Colon (tissue), 2 donors: ENCODE measurements around the gene SSC5D.
"Not testable (repeated sequence)": the region's sequence is repeated elsewhere in the genome, so short reads cannot be mapped to it uniquely, and the experiment has no call there.

Experiments
- FAIRE-seq: peaks from 2 replicates; lab custom pipeline; 2012; peaks lifted over from hg19 to GRCh38; lab: Jason Lieb, UNC
- donor health status: control.
- donor health status: control.

The SSC5D gene

DNA sequence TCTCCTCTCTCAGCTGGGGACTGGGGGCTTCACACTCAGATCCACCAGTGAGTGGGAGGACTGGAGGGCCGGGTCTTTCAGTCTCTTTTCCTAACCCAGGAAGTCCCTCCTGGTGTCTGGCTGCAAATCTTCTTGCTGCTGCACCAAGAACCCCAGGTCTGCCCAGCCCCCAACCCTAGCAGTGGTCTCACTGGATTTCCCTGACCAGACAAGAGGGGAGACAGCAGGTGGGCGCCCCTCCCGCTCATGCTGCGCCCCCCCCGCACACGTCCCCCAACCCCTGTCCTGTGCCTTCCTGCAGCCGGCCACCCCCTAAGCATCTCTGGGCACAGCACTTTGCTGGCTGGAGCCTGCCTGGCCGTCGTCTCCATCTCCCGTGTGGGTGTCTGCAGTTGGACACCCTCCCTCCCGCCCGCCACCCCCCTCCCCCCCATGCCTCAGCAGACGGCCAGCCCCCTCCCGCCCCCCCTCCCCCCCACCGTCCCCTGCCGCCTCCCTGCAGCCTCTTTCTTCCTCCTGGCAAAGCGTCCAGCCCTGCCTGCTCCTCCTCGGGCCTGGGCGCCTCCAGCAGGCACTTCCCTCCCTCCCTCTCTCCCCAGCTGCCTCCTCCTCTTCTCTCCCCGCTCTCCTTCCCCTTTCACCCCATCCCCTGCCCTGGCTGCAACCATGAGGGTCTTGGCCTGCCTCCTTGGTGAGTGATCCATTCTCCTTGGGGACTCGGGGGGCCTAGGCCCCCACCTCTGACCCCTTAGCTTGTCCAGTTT is at the start of gene SSC5D:
SSC5D (plus strand) TSS at position 513 of the 764 bp plus-strand sequence; CDS start at position 667, 154 bp downstream.
- no peak for FAIRE-seq

DNA sequence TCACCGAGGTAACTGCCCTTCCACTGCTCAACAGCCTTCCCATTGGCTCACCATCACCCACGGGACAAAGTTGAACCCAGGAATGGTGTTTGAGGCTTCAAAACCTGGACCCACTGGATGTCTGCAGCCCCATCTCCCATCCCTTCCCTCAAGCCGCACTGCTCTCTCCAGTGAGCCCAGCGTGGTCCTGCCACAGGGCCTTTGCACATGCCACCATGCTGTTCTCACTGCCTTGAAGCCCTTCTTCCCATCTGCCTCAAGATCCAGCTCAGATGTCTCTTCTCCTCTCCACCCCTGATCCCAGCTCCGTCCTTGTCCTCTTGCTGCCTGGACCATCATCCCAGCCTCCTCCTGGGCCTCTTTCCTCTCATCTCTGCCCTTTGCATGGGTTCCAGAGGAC is 49.2 kb upstream of the SSC5D start:
- FAIRE-seq: no peak

DNA sequence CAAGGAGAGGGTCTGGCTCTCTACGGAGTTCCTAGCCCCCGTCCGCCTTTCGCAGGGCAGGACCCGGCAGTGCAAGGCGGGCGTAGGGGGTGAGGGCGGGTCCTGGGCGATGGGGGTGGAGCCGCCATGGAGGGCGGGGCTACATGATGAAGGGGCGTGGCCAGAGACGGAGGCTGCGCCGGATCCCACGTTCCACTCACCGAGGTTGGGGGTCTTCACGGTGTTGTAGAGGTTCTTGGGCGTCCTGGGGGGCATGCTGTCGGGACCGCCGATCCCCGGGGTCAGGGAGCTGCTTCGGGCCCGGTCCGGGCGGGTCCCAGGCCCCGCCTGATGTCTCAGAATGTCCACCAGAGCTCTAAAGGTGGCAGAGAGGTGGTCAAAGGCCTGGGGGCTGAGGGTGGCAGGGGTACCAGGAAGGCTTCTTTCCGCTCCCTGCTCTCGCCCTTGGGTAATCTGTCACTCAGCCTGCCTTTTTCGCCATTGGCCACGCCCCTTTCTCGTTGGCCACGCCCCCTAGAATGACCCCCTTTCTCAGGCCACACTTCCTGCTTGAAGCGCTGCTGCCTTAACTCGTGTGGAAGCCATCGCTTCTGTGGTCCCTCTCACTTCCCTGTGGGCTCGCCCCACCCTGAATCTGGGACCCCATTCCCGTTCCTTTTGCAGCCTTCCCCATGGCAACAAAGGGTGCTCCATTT is 47.7 kb upstream of the SSC5D start:
- FAIRE-seq: no peak

DNA sequence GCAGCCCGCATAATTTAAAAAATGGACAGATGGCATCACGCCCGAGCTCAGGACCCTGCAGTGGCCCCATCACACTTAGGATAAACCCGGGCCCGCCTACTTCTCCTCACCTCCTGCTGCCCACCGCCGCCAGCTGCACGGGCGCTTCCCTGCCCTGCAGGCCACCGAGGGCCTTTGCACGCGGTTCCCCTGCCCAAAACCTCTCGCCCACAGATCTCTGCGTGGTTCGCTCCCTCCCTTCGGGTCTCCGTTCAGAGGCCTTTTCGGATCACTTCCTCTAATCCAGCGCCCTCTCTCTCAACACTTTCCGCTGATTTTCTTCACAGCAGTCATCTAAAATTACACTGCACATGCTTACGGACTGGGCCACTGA is 46.9 kb upstream of the SSC5D start:
- no peak for FAIRE-seq

DNA sequence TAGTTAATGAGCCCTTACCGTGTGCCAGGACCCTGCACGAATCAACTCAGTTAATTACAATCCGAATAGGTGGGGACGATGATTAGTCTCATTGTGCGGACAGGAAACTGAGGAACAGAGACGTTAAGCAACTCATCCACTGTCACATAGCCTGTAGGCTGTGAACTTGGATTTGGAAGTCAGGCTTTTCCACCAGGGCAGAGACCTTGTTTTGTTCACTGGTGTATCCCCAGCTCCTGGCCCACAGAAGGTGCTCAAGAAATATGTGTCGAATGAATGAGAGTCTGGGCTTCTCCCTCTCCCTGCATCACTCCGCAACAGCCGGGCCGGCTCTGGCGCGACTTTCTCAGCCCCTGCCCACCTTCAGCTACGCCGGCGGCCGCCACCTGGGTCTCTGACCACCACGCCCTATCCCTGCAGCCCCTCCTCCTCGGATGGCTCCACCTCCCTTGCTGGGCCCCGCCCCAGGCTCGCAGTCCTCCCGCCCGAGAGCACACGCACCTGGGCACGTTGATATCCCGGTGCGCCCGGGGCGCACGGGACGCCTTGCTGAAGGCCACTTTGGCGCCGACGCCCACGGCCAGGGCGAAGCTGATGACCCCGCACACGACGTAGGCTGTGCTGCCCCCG is 46.4 kb upstream of the SSC5D start:
- FAIRE-seq: no peak

DNA sequence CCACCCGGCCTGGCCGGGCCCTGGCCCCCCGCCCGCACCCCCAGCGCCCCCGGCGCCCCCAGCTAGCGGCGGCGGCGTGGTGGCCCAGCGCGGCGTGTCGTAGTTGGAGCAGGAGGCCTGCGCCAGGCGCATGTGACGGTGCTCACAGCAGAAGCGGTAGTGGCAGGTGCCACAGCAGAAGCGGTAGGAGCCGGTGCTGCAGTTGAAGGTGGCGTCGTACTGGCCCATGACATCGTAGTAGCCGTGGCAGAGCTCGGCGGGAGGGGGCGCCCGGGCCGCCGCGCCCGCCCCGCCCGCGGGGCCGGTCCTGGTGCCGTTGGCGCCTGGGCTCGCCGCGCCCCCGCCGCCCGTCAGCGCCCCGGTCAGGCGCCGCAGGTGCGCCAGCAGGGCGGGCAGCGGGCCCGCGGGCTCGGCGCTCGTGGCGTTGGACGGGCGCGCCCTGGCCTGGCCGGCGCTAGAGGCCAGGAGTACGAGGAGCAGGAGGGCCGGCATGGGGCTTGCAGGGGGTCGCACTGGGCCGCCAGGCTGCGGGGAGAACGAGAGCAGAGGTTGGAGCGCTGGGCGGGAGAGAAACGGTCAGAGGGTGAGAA is 45.8 kb upstream of the SSC5D start:
- no peak for FAIRE-seq

DNA sequence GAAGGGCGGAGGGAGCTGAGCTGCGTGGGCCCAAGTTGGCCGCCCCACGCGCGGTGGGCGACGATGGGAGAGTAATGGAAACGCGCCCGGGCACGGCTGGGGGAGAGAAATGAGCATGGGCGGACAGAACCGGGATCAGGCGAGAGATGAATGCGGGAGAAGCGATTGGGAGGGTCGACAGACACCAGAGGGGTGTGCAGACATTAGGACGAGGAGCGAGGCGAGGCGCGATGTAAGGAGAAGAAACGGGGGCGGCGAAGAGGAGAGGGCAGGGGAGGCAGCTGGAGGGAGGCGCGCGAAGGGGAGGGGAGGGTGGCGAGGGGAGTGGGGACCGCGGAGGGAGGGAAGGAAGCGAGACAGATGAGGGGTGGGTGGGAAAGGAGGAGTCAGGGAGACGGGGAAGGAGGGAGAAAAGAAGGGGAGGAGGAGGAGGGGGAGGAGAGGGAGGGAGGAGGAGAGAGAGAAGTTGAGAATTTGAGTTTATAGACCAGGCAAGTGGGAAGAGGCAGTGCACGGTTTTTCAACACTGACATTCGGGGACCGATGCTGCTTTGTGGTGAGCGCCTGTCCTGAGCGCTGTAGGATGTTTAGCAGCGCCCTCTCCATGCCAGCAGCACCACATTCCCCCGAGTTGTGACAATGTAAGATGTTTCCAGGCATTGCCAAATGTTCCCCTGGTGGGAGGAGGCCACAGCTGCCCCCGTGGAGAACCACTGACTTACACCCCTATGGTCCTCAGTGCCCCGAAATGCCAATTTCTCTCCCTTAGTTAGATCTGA is 45.0 kb upstream of the SSC5D start, which contains the start of gene SHISA7:
SHISA7 (minus strand) TSS at position 256 of the 779 bp plus-strand sequence. CDS start 437 bp downstream, outside the sequence.
- no peak for FAIRE-seq

DNA sequence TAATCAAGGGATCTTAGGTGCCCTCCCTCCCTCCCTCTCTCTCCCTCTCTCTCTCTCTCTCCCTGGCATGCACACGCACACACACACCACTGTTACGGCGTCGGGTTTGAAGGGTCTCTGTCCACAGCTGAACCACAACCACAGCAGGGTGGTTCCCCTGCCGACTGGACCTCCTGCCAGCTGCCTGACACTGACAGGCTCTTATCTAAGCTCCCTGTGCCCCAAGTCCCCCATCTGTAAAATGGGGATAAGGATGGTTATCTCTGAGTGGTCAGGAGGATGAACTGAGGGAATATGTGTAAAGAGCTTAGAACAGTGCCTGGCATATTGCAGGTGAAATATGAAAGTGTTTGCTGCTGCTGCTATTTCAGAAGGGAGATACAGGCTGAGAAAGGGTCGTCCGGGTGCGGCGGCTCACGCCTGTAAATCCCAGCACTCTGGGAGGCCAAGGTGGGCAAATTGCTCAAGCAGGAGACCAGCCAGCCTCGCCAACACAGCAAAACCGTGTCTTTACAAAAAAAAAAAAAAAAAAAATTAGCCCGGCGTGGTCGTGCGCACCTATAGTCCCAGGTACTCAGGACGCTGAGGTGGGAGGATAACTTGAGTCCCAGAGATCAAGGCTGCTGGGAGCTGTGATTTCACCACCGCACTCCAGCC is 44.3 kb upstream of the SSC5D start:
- FAIRE-seq: no peak

DNA sequence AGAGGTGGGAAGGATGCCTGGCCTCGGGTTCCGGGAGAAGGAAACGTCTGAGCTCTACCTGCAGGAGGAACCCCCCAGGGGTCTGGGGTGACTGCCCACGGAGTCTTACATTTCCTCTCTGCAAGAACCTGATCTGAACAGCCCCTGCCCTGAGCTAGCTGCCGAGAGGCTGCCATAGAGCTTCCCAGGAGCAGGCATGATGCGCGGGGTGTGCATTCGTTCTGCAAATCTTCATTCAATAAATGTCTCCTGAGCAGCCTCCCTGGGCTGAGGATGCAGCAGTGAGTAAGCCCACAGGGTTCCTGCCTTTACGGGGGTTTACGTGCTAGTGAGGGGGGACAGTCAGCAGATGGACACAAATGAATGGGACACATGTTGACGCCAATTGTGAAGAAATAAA is 43.6 kb upstream of the SSC5D start:
- FAIRE-seq: no peak

DNA sequence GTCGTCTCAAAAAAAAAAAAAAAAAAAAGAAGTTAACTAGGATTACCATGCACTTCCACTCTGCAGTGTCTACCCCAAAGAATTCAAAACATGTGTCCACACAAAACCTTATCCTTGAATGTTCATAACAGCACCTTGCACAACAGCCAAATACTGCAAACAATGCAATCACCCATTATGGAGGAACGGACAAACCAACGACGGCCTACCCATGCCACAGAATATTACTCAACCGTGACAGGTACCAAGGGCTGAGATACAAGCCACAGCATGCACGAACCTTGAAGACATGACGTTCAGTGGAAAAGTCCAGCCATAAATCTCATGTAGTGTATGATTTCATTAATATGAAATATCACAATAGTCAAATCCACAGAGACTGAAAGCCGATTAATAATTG is 42.2 kb upstream of the SSC5D start:
- no peak for FAIRE-seq

DNA sequence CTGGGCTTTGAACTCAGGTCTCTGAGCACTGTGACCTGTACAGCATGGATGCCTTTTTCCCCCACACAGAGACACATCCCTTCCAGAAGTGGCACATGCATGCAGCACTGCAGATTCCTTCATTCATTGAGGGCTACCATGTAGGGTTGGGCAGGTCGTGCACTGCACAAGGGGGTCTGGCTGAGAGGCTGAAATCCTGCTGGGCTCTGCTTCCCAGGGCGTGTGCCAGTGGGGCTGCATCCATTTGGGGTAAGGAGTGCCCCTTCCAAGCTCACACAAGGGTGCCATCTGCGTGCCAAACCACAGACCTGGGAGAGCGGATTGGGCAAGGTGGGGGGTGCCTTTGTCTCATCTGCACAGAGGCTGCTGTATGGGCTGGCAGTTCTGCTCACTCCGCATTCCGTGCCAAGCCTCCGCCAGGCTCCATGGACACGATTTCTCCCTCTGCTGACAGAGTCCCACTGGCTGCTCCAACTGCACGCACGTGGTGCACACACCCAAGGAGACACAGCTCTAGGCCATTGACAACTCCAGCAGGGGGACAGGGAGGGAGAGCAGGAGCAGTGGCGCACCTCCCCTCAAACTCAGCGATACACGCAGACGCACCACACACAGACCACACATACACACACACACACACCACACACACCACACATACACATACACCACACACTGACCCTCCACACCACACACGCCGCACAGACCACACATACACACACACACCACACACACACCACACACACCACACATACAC is 40.6 kb upstream of the SSC5D start:
- FAIRE-seq: no peak

DNA sequence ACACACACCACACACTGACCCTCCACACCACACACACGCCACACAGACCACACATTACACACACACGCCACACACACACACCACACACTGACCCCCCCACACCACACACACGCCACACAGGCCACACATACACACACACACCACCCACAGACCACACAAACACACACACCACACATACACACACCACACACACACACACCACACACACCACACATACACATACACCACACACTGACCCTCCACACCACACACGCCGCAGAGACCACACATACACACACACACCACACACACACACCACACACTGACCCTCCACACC is 40.1 kb upstream of the SSC5D start:
- FAIRE-seq: not testable (repeated sequence)

DNA sequence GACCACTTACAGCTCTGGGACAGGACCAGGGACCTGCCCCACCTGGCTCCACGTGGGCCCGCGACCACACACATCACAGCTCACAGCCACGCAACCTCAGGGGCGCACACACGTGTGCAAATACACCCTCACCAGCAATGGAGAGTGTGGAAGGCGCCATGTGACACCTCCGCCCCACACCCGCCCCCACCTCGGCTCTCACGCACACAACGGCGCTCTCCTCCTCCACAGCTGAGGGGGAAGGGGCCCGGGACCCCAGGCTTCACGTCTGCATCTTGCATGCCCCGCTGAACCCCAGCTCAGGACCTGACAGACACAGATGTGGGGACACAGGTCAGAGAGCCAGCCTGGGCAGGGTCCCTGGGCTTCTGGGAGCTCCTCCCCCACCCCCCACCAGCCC is 38.8 kb upstream of the SSC5D start:
- FAIRE-seq: no peak

DNA sequence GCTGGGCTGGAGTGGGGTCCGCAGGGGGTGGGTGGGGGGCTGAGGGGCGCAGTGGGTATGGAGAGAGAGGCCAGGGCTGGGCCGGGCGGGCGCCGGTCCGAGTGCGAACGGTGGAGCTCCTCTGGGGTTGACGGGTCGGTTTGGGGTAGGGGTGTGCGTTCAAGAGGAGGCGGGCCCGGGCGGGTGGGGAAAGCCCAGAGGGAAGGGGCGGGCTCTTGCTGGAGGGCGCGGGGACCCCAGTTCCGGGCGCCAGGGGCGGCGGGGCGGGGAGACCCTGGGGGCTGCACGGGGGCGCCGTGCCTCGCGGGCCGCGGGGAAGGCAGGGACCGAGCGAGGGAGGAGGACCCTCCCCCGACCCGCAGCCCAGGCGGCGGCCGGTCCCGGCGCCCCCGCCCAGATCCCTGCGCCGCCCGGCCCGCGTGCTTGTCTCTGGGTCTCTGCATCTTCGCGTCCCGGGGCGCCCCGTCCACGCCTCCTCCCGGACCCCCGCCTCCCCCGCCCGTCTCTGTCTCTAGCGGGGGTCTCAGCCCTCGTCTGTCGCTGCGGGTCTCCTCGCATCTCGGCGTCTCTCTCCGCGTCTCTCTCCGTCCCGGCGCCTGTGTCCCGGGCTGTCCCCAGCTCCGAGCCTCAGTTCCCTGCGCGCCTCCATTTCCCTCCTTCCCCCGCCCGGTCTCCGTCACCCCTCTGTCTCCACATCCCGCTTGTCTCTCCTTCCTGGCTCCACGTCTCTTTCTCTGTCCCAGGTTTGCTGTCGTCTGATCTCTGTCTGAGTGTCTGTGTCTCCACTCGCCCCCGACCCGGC is 36.9 kb upstream of the SSC5D start:
- no peak for FAIRE-seq

DNA sequence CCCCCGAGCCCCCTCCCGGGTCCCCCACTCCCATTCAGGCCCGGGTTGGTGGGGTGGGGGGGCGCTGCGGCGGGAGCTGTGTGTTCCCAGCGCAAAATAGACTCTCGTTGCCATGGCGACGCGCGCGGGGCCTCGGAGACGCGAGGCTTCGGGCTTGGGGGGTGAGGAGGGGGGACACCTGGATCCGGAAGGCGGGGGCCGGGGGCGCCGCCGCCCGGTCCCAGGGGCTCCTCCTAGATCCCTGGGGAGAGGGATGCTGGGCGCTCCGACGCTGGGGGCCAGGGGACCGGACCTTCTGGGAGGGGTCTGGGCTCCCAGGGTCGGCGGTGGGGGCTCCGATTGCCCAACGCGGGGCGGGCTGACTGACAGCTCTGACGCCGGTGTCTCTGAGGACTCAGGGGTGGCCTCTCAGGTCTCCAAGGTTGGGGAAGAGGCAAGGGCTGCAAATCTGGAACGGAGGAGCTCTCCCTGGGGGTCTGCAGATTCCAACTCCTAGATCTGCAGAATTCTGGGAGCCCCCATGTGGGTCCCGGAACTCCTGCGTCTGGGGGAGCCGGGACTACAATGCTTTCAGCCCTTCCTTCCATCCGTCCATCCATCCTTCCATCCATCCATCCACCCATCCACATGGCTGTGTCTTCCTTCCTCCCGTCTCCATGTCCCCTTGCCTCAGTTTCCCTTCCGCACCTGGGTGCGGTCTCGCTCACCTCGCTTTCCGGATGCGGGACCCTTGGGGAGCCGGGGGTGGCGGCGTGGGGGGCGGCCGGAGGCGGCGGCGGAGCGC is 36.1 kb upstream of the SSC5D start:
- no peak for FAIRE-seq

DNA sequence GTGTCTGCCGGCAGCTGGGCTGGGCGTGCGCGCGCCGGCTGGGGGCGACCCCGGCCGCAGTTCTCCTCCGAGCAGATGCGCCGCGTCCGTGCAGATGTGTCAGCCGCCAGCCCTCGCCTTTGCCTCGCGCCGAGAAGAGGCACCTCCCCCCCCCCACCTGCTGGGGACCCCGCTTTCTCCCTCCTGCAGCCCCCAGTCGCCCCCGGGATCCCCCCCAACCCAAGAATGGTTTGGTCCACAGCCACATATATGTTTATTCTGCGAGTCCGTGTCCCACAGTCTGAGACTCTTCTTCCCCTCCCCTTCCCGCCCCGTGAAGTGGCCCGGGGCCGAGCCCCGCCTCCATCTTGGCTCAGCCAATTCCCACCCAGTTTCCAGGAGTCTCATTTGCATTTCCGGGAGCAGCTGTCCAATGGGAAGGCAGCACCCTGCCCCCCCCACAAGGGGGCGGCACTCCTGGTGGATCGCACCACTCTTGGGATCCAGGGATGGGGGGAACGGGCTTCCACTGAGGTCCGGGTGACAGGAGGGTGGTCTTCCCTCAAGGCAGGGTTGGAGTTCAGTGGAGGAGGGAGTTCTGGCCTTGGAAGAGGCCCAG is 35.4 kb upstream of the SSC5D start:
- FAIRE-seq: no peak

DNA sequence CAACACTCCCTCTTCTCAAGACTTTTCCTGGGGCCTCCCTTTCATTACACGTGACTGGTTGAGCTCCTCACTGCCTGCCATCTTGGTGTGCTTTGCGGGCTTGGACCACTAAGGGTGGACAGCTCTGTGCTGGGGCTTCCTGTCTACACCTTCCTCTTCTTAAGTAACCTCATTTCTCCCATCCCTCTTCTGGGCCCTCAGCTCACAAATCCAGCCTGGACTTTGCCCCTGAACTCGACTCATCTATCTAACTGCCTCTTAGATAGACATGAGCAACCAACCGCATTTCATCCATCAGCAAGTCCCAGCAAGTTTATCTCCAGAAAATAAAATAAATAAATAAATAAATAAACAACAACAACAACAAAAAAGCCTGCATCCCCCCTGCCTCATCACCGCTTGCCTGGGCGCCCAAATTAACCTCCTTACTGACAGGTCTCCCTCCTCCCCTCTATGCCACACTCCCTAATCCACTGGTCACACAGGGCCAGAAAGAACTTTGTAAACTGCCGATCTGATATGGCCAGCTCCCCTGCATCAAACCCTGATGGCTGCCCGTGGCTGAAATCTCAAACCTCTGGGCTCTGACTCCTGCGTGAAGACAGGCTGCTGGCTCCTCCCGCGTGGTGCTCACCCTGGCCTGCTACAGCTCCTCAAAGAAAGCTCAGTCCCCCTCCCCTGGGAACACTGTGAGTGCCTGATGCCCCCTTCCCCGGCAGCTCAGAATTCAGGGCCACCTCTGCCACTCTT is 34.5 kb upstream of the SSC5D start:
- no peak for FAIRE-seq

DNA sequence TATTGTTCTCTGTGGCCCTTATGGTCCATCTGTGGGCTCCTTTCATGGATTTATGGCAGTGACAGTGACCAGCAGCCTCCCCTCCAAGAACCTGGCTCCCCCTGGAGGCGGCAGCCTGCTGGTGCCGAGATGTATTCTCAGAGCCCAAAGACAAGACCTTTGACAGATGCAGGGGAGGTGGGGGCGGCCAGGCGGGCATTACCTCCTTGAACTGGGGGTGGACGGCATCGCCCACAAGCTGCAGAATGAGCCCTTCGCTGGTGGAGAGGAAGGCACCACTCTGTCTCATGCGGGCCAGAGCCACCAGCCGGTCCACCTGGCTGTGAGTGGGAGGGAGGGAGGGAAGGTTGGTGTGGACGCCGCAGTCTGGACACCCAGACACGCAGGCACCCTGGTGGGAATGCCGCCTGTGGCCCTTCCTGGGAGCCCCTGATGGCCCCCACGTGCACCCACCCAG is 33.4 kb upstream of the SSC5D start:
- FAIRE-seq: no peak
